Prostate gland (tissue), 2 donors: ENCODE results near the gene ZSCAN5A. TPM values are rescaled to one million over a fixed set of nuclear protein-coding genes. Genes with fewer than 3 reads are reported as not detected.

Experiments used
- DNase-seq: peaks from one replicate; pipeline ENCODE4 v3.0.0-alpha.2; 2019; ENCODE audit warnings: low spot score
- H3K27ac ChIP-seq, 2 donors: fragments of 200-600 bp; sonication (generic); 2 replicates each; pipeline ENCODE4 v1.5.1; 2017 to 2019
- H3K27me3 ChIP-seq: fragments of 200-600 bp; sonication (generic); replicated peaks from 2 replicates; pipeline ENCODE4 v1.5.1; 2019; ENCODE audit not compliant: insufficient read depth
- H3K36me3 ChIP-seq, 2 donors: fragments of 200-600 bp; sonication (generic); 1 replicate in 1 of 2; 2 replicates in 1 of 2; pipeline versions ENCODE4 v1.5.1 to v1.8.1; 2017 to 2019
- H3K4me1 ChIP-seq: fragments of 200-600 bp; sonication (generic); replicated peaks from 2 replicates; pipeline ENCODE4 v1.5.1; 2019
- H3K4me3 ChIP-seq, 2 donors: fragments of 200-600 bp; sonication (generic); 2 replicates each; pipeline ENCODE4 v1.5.1; 2017 to 2019
- H3K9me3 ChIP-seq: fragments of 200-600 bp; sonication (generic); 2 replicates; pipeline ENCODE4 v1.5.1; 2017
- POLR2A ChIP-seq: fragments of 450-650 bp; IDR thresholded peaks from one replicate; pipeline ENCODE4 v1.6.1; 2016; ENCODE audit warnings: antibody characterized with exemption, mild to moderate bottlenecking
- POLR2AphosphoS5 ChIP-seq: sonication (generic); formaldehyde crosslinking; IDR thresholded peaks from one replicate; pipeline ENCODE4 v1.6.1; 2017; ENCODE audit warnings: antibody characterized with exemption
- WGBS: methylation state at CpG from one replicate; pipeline ENCODE4 v1.1.5; 2018; 5-methylcytosine and 5-hydroxymethylcytosine counted together
- intact Hi-C: fragments of 100-400 bp; cut with DNase I; formaldehyde crosslinking; loops from one replicate; pipeline ENCODE4 v1.14.2; 2022
- total RNA-seq, 2 donors: library from RNA; depleted of rRNA; stranded (reverse); fragments of >200 nt; gene quantifications; one replicate each; pipeline ENCODE4 v1.1.0, GENCODE V29; 2016
- TF ChIP-seq, protein P1 (sequence below), 4 experiments: fragments of 200-600 bp in 2 of 4; fragments of 450-650 bp in 2 of 4; sonication (generic) in 2 of 4; IDR thresholded peaks; 1 replicate in 3 of 4; 2 replicates in 1 of 4; pipeline ENCODE4 v1.5.1; 2016 to 2019; ENCODE audit warnings: antibody characterized with exemption in 4 of 4, mild to moderate bottlenecking in 2 of 4, moderate library complexity in 2 of 4

Gene ZSCAN5A
- total RNA-seq, 2 donors from 2014 or later = 13.3 to 21.9 TPM

DNA sequence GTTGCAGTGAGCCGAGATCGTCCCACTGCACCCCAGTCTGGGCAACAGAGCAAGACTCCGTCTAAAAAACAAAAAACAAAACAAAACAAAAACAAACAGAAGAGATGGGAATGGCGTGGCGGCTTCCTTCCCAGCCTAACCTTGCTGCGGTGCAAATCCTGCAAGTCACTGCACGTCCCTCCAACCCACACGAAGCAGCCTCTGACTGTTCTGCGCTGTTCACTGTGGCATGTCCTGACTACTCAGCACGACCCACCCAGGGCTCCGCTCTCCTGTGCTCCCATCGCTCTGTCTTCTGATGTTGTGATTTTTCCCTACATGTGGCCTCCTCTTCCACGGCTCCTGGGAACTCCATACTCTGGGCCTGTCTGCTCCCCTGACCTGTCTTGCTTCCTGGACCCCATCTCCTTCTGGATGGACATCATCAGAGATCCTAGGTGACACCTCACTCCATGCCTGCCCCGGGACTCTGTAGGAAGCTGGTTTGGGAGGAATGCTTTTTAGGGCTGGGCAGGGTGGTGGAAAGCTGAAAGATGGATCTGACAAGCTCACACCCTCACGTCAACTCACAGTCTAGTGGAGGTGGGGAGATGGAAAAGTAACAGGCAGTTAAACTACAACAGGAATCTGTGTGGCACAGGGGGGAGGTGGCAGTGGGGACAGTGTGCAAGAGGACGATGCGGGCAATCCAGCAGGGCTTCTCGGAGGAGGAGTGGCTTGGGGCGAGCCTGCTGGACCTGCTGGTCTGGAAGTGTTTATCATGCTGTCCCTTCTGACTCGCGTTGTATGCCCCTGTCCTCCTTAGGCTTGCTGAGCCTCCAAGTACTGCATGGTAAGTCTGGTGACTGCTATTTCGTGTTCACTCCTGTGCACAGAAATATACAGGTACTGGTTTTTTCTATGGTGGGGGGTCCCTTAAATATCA lies 18.8 kb downstream of the ZSCAN5A start:
- no peaks in the 10 kb centered on the region for H3K4me1 ChIP-seq
- intact Hi-C loops = no loop called here
- H3K4me3 ChIP-seq = no peak overlapping the region
- no peaks in the 10 kb centered on the region for H3K9me3 ChIP-seq
- no peak overlapping the region for H3K27ac ChIP-seq
- no peak for DNase-seq
- no peaks in the 10 kb centered on the region for H3K36me3 ChIP-seq
- TF ChIP-seq, protein P1, sequence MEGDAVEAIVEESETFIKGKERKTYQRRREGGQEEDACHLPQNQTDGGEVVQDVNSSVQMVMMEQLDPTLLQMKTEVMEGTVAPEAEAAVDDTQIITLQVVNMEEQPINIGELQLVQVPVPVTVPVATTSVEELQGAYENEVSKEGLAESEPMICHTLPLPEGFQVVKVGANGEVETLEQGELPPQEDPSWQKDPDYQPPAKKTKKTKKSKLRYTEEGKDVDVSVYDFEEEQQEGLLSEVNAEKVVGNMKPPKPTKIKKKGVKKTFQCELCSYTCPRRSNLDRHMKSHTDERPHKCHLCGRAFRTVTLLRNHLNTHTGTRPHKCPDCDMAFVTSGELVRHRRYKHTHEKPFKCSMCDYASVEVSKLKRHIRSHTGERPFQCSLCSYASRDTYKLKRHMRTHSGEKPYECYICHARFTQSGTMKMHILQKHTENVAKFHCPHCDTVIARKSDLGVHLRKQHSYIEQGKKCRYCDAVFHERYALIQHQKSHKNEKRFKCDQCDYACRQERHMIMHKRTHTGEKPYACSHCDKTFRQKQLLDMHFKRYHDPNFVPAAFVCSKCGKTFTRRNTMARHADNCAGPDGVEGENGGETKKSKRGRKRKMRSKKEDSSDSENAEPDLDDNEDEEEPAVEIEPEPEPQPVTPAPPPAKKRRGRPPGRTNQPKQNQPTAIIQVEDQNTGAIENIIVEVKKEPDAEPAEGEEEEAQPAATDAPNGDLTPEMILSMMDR (IDR thresholded peaks at IDR 0.05) = no peak
- TF ChIP-seq POLR2AphosphoS5 (no peak), POLR2A (no peak)
- 70% methylated on average over 22 of the region's 22 CpGs for WGBS
- H3K27me3 ChIP-seq = no peaks in the 10 kb centered on the region

DNA sequence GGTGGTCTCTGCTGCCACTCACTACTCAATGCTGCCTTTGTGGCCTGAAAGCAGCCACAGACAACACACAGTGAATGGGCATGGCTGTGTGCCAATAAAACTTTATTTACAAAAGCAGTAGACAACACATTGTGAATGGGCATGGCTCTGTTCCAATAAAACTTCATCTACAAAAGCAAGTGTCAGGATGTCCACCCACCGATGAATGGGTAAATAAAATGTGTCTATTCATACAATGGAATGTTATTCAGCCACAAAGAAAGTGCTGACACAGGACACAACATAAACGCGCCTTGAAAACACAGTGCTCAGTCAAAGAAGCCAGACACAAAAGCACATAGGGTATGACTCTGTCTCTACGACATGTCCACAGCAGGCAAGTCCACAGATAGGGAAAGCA lies 20.1 kb downstream of the ZSCAN5A start:
- no peaks in the 10 kb centered on the region for H3K4me1 ChIP-seq
- no peak overlapping the region for H3K4me3 ChIP-seq
- H3K27ac ChIP-seq = no peak overlapping the region
- H3K9me3 ChIP-seq = no peaks in the 10 kb centered on the region
- no peak for DNase-seq
- WGBS = 68% methylated on average over 4 of the region's 4 CpGs
- intact Hi-C loops = no loop called here
- TF ChIP-seq, protein P1 (IDR thresholded peaks at IDR 0.05) = no peak
- TF ChIP-seq POLR2A = no peak
- H3K36me3 ChIP-seq = no peaks in the 10 kb centered on the region
- H3K27me3 ChIP-seq = no peaks in the 10 kb centered on the region

GRCh38 chr19:56291867-56292266 lies 22.8 kb downstream of the ZSCAN5A start:
- Histone ChIP-seq H3K36me3 (no peaks in the 10 kb centered on the region), H3K4me1 (no peaks in the 10 kb centered on the region), H3K27ac (no peak overlapping the region), H3K4me3 (no peak overlapping the region), H3K9me3 (no peaks in the 10 kb centered on the region), H3K27me3 (no peaks in the 10 kb centered on the region)
- intact Hi-C loops = no loop called here
- WGBS = 95% methylated on average over 6 of the region's 6 CpGs
- TF ChIP-seq, protein P1 (IDR thresholded peaks at IDR 0.05) = no peak
- TF ChIP-seq POLR2AphosphoS5 (no peak), POLR2A (no peak)
- DNase-seq = no peak

GRCh38 chr19:56290104-56290503 lies 24.5 kb downstream of the ZSCAN5A start:
- H3K36me3 ChIP-seq = no peaks in the 10 kb centered on the region
- intact Hi-C loops = no loop called here
- no peak overlapping the region for H3K4me3 ChIP-seq
- TF ChIP-seq POLR2AphosphoS5 (no peak), POLR2A (no peak)
- TF ChIP-seq, protein P1 (IDR thresholded peaks at IDR 0.05) = no peak
- no peak overlapping the region for H3K27ac ChIP-seq
- no peaks in the 10 kb centered on the region for H3K9me3 ChIP-seq
- no peak for DNase-seq
- H3K4me1 ChIP-seq = no peaks in the 10 kb centered on the region
- no peaks in the 10 kb centered on the region for H3K27me3 ChIP-seq

DNA sequence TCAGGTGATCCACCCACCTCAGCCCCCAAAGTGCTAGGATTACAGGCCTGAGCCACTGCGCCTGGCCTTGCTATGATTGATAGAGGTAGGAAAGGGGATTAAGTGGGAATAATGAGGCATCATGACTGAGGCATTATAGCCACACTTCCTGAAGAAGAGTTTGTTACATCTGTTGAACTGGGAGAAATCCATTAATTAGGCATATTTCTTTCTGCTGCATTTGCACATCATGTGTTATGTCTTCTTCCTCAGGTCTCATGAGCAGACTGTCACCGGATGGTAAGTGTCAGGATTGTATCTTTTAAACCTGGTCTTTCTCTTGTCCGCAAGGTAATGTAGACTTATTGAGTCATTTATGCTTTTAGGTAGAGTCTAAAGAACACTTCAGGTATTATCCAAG lies 29.9 kb downstream of the ZSCAN5A start:
- H3K27ac ChIP-seq = no peak overlapping the region
- H3K4me1 ChIP-seq = no peaks in the 10 kb centered on the region
- H3K4me3 ChIP-seq = no peak overlapping the region
- H3K27me3 ChIP-seq = no peaks in the 10 kb centered on the region
- no peaks in the 10 kb centered on the region for H3K36me3 ChIP-seq
- 86% methylated on average over 3 of the region's 3 CpGs for WGBS
- H3K9me3 ChIP-seq = no peaks in the 10 kb centered on the region
- DNase-seq = no peak
- intact Hi-C loops = no loop called here
- TF ChIP-seq POLR2AphosphoS5 = no peak
- no peak for TF ChIP-seq POLR2A
- TF ChIP-seq, protein P1 (IDR thresholded peaks at IDR 0.05) = no peak
